Stimulated activated CD8-positive, alpha-beta memory T cell treated with anti-CD3 and anti-CD28 coated beads, Interleukin-15, amount 100 ng/mL, for 24 hours (primary cell): ENCODE data around the gene GABBR2.

Experiments used
- DNase-seq: peaks from one replicate; pipeline ENCODE4 v3.0.0-alpha.2; 2020; ENCODE audit warnings: low read depth

The GABBR2 gene

DNA sequence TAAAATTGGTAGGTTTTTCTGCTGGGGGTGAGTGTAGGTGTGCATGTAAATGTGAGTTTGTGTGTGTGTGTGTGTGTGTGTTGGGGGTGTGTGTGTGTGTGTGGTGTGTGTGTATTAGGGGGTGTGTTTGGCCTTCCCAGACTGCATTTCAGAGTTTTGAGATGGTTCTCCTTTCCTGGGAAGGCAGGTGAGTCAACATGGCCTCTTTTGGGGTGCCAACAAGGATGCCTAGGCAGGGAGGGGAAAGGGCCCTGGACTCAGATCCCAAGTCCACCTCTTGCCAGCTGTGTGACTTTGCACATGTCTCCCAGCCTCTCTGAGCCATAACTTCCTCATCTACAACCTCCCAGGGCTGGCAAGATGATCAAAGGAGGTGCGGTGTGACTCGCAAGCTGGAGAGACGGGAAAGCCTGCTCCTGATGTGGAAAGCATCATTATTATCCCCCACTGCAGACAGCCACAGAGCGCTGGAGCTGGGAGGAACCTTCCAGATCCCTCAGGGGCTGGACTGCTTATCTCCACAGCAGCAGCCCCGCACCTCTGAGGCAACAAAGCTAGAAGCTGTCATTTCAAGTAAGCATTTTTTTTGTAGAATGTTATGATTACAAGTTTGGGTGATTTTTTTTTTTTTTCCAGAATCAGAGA, 389.8 kb downstream of the GABBR2 start:
- DNase-seq: no peak

DNA sequence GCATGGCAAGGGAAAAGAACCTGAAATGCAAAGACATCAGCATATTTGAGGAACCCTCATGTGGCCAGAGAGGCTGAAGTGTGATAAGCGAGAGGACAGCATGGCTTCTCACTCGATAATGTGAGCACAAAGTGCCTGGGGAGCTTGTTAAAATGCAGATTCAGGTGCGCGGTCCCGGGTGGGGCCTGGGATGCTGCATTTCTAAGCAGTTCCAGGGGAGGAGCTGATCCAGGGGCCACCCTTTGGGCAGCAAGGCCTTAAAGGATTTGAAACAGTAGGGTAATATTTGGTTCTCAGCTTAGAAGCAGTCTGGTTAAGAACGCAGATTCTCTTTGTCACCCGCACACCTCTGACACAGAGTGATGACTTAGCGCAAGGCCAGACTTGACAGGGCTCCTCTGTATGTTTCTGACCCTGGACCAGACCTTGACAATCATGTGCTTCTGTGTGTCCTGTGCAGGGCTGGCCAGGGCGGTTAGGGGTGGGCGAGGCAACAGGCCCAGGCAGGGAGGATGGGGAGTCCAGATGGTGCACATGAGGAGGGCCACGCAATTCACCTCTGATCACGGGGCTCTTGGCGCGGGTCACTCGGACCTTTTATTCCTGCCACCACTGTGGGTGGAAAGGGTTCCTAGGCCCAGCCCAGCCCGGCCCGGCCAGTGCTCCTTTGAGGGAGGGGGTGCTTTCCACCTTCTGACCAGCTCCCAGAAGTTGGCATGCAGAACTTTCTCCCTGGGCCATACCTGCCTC, 390.5 kb downstream of the GABBR2 start:
- no peak for DNase-seq

DNA sequence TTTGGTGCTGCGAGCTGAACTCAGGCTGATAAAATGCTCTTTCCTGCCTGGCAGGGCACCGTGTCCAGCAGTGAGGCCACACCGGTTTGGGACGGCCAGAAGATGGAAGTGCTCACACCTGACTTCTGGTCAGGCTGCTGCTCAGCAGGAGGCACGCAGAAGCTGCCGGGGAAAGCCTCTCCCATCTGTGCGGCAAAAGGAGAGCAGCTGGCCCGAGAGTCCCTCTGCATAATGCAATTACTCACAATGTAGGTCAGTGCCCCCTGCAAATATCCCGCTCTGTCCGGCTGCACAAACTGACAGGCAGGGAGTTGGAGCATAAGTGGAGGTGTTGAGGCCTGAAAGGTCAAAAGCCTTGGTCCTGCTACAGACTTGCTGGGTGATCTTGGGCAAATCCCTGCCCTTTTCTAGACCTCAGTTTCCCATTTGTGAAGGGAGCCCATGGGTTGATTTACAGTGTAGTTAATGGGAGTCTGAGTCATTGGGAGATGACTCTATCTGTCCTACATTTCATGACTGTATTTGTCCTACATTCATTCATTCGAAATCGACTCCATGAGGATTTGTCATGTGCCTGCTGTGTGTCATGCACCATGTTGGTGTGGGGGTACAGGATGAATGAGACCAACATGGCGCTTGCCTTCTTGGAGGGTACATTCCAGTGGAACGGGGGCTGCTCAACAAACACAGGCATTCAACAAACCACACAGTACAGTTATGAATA, 391.4 kb downstream of the GABBR2 start:
- no peak for DNase-seq

DNA sequence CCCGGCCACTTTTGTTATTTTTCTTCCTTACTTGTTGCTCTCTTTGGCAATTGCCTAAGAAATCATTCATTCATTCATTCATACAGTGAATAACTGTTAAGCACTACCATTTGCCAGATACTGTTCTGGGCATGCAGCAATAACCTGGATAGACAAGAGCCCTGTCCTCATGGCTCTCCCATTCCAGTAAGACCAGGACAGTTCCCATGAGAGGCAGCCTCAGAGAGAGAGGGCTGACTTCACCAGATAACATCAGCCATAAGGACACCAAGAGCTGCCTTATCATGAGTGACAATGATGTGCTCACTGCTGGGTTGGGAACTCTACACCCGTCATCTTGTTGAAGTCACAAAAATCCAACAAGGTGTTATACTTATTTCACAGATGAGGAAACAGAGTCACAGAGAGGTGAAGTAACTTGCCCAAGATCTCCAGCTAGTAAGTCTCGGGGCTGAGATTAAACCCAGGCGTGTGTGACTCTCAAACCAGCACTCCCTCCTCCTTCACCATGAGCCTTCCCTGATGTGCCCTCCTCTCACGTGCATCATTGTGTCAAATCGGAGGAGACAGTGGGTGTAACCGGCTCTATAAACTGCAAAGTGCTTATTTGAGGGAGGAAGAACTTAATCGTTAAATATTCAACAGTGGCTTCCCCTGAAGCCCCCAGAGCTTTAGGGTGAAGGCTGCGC, 392.1 kb downstream of the GABBR2 start:
- DNase-seq: no peak

DNA sequence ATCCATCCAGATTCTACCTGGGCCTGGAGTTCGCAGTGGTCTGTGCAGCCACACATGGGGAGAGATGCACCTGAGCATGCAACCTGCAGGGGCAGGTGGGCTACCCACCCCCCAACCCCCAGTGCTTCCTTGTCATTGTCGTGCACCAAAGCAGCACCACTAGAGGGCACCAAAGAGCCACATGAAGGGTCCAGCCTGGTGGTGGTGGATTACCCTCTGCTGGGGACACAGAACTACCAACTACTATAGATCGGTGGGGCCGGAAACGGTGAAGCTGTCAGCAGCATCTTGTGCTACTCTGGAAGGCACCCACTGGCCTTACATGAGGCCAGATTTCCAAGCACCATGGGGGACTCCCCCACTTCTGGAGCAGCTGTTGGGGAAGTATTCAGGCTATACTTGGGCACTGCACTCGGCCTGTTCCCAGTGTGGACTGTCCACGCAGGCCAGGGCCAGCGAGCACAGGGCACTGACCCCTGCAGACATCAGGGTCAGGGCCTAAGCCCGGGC, 393.1 kb downstream of the GABBR2 start:
- DNase-seq: peak; percentile 62

DNA sequence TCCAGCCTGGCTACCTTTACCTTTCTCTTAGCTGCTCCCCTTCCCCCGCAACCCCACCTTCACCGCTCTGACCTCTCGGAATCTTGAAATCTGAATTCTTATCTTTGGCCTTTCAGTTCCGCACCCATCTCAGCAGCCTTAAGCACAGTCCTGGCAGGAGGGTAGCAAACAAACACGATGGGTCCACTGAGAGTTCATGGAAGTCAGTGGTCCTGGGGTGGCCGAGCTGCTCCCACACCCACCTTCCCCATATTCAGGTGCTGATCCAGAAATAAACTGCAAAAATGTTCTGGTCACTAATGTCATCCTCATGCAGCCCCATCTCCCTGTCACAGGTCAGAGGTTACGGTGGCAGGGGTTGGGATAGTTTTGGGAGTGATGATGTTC, 393.7 kb downstream of the GABBR2 start:
- DNase-seq: no peak

DNA sequence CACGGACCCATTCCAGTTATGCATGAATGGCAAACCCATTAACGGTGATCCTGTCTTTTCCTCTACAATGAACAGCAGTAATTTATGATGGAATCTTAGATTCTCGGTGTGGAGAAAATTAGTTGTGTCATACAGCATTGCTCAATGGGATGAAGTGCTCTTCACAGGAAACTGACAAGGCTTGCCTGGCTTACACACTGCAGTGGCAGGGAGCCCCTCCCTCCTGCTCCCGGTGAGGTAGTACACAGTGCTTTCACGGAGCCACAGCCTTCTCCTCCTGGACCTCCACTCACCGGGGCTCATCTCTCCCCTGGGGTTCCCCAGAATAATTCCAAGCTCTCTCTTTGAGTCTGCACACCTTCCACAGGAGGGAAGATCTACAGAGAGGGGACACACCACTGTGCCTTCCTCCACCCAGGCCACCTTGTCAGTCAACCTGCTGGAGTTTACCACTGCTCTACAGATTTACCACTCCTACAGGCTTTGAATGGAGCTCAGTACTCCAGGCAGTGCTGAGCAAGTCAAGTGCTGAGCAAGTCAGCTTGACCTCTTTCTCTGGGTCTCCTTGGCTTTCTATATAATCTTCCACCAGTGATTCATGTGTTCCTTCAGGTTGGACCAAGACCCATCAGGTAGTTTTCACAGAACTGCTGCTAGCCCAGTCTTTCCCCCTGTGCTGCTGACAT, 394.2 kb downstream of the GABBR2 start:
- DNase-seq: no peak

DNA sequence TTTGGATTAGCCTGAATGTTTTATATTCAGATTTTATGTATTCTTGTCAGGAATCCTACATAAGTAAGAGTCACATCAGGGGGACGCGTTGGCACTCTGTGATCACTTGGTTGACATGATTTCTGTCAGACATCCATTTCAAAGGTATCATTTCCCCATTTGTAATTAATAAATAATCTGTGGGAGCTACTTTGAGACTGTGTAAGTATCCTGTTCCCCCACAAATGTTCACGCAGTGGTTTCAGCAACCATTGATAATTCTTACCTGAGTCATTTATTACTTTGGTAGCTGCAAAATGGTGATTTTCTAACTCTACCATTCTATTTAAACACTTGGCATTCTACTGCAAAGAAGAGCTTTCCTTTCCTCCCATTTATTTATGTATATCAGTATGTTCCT, 396.4 kb downstream of the GABBR2 start:
- DNase-seq: no peak

DNA sequence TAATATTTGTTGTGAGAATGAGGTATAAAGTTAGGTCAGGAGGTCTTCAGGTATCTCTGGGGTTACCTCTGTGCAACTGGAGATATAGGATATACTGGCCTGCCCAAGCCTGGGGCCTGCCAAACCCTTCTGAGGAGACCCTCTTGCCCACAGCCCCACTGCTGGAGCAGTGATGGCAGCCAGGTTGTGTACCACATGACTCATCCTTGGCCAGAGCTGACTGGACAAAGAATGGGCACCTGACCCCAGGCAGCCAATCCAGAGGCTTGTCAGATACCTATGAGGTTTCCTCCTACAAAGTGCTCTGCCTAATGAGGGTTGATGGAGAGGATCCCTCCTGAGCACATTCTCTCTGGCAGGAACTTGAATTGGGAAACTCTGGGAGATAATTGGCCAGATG, 397.2 kb downstream of the GABBR2 start:
- DNase-seq: no peak

DNA sequence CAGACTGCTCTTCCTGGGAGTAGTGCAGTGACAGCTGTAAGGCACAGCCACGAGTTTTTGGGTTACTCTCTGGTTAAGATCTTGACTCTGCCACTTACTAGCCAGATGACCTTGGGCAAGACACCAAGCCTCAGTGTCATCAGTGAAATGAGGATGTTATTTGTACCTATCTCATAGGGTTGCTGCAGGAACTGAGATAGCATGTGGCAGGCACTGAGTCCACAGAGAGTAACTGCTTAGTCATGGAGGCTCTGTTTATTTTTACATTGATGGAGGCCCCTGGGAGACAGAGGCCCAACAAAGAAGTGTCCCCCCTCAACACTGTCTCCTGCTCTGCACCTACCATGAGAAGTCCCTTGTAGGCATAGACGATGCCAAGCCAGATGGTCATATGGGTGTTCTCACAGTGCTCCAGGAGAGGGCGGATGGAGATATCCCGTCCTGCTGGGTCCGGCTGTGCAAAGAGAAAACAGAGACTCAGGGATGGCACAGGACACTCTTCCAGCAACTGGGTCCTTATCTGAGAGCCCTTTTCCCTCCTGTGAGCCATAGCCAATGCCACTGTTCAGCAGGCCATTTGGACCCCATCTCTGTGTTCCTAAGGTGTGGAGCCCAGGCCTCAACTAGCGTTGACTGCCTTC, 397.9 kb downstream of the GABBR2 start:
- no peak for DNase-seq

DNA sequence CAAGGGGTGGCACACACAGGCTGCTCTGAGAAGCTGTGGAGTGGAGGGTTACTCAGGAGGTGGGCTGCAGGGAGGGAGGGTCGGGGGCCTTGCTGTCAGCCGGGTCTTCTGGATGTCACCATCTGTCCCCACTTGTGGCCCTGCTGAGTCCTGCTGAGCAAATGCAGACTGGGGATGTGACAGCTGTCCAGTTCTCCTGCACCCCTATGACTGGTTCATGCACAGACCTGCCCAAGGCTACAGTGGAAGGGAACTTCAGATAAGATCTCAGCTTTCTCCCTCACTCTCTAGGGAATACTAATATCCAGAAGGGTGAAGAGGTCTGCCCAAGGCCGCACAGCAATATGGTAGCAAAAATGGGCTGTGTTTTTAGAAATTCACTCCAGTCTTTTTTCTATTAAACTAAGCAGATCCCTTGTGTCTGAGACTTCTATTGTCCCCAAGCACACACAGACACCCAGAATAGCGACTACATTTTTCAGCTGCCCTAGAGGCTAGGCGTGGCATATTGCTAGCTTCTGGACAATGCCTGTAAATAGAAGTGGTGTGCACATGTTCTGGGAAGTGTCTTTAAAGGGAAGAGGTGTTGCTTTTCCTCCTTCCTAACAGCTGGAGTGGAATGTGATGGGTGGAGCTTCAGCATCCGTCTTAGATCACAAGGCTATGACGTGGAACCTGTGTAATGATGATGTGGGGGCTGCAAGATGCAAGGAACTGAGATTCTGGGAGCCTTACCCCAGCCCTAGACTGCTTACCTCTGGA, 402.2 kb downstream of the GABBR2 start:
- DNase-seq: no peak

DNA sequence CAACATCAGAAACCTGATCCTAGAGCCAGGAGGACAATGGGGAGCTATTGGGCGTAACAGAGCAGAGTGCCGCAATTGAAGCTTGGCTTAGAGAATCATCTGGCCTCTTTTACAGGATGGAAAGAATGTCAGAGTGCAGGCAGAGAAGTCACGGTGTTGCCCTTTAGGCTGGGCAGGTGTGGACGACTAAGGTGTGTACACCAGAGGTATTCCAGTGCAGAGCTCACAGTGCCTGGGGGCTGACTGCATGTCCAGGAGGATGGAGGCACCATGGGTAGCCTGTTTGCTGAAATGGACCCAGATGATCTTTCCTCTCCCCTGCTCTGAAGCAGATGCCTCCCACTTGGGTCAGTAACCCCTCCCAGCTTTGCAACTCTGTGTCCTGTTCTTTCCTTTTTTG, 404.4 kb downstream of the GABBR2 start:
- no peak for DNase-seq

DNA sequence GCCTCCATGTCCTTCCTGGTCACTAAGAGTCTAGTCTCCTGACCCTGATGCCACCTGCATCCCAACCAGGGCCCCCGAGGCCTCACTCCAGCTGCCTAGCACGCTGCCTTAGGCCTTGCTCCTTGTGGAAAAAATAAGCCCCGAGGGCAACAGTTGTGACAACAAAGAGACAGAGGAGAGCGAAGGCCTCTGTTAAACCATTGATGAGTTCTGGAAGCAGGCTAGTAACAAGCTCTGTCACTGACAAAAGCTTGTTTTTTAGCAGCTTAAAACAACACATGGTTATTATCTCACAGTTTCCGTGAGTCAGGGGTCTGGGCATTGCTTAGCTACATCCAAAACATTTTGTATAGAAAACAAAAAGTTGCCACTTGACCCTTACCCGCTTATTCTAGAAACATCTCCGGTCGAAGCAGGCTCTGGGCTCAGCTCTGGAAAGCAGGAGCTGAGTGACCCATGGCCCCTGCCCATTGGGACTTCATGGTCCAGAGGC, 405.1 kb downstream of the GABBR2 start:
- DNase-seq: no peak

DNA sequence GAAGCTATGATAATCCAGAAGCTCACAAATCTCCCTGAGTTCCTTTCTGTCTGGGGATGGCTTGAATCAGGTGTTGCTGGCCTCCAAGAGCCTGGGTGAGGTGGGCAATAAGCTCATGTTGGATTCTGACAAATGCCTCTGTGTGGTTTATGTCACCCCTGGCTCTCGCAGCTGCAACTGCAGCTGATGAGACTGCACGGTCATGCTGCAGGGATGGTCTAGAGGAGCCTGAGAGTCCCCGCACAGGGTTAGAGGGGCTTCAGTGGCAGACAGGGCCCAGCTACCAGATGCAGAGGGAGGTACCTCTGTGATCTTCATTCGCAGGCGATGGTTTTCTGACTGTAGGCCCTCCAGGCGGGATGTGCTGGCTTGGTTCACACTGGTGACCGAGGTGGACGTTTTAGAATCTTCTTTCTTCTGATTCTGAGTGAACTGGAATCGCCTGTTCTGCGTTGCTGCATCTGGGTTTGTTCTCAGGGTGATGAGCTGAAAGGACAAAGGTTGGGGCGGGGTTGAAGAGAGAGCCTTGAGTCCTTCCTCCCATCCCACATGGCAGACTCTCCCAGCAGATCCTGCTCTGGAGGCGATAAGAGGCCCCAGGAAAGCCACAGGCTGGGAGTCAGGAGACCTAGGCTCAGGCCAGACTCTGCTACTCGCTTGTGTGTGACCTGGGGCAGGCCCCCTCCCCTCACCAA, 405.6 kb downstream of the GABBR2 start:
- DNase-seq: no peak

DNA sequence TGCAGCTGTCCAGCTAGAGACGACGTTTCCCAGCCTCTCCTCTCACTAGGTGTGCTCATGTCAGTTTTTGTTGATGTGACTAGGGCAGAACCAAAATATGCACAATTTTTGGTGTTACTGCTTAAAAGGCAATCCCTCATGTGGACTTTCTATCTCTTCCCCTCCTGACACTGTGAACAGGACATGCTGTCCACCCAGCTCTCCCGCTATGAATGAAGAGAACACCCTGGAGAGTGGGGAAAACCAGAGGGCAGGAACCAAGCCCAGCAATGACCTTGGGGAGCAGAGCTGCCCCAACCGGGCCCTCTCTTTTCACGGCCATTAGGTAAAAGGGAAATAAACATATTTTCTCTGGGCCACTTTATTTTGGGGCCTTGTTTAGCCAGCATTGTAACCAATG, 406.6 kb downstream of the GABBR2 start:
- no peak for DNase-seq

DNA sequence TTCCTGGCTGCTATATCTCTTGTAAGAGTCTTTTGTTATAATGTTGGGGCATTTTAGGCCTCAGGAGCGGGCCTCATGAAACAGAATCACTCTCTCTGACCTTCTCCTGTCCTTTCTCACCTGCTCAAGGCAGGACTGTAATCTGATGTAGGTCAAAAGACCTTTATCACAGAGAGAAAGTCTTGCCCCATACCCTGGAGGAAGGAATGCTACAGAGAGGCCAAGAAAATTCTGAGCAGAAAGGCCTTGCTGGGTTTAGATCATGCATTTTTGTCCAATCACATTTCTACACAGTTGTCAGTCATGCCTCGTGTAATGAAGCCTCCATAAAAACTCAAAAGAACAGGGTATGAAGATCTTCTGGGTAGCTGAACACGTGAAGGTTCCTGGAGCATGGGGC, 408.1 kb downstream of the GABBR2 start:
- DNase-seq: no peak

DNA sequence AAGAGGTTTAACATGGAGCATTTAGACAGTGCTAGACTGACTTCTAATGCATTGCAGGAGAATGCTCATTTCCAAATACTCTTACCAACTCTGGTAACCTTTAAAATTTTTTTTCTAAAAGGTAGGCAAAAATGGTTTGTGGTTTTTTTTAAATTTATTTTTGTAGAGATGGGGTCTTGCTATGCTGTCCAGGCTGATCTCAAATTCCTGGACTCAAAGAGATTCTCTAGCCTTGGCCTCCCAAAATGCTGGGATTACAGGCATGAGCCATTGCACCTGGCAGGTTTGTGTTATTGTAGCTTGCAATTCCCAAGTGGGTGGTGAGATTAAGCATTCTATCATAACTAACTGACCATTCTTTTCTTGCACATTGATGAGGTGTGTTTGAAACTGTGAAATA, 410.3 kb downstream of the GABBR2 start:
- DNase-seq: no peak

DNA sequence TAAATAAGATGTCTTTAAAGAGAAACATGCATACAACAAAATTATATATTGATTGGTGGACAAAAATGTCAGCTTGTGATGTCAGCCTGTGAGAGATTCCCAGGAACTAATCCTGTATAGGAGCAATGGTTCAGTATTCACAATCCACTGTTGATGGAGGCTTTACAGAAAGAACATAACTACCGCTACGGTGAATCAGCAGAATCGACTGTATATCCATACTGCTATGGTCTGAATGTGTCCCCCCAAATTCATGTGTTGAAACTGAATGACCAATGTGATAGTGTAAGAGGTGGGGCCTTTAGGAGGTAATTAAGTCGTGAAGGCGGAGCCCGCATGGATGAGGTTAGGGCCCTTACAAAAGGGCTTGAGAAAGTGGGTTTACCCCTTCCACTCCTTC, 412.9 kb downstream of the GABBR2 start:
- no peak for DNase-seq

DNA sequence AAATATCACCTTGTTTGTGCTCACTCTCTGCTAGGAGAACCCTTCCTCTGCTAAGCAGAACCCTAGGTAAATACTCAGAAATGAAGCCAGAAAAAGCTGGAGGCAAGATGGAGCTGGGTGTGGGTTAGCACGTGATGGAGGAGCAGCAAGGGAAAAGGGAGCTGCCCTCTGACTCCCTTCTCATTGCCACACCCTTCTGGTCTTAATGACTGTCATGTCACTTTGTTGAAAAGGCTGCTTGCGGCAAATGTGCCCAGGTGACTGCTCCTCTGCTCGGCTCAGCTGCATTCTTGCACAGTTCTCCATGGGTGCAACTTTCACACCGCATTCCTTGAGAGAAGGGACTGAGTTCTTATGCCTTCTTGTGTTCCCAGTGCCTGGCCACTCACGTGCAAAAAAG, 416.9 kb downstream of the GABBR2 start:
- no peak for DNase-seq

DNA sequence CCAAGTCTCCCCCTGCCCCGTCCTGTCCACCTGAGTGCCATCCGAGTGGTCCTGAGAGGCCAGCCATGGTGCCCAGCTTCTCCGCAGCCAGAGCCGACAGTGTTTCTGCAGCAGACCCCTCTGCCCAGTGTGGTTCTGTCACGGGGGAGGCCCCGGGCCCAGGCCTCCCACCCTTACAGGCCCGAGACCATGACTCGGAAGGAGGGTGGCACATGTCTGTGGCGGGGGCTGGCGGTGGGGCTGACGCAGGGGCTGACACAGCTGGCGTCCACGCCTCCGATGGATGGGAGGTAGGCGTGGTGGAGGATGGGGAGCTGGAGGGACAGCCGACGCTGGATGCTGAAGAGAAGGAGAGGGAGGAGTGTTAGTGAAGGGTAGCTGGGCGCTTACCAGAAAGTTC, 418.3 kb downstream of the GABBR2 start:
- no peak for DNase-seq
